CD4-positive, CD25-positive, alpha-beta regulatory T cell (primary cell): ENCODE data around the gene DAP3. TPM values are rescaled to one million over a fixed set of nuclear protein-coding genes. Genes with fewer than 3 reads are reported as not detected.
"Not testable (repeated sequence)": the region's sequence is repeated elsewhere in the genome, so short reads cannot be mapped to it uniquely, and the experiment has no call there.

Source experiments
- ATAC-seq, 2 donors: fragments of 150-1000 bp; cut with Tn5 transposase; one replicate each; pipeline ENCODE4 v1.10.0; 2021; ENCODE audit warnings: low read depth in 2 of 2, moderate number of reproducible peaks in 2 of 2, moderate library complexity in 1 of 2
- DNase-seq, 3 donors: peaks; one replicate each; pipeline versions ENCODE4 v3.0.0 to v3.0.0-alpha.2; 2012 to 2022; ENCODE audit warnings: mixed read lengths in 1 of 3
- H3K27ac ChIP-seq: one replicate; pipeline ENCODE4 v1.7.0; 2013; ENCODE audit warnings: mild to moderate bottlenecking, low read length; ENCODE audit not compliant: insufficient read depth, poor library complexity, severe bottlenecking
- H3K27me3 ChIP-seq: one replicate; pipeline ENCODE4 v1.7.0; 2013; ENCODE audit warnings: low read length; ENCODE audit not compliant: control insufficient read depth, insufficient read depth
- H3K36me3 ChIP-seq: one replicate; pipeline ENCODE4 v1.7.0; 2013; ENCODE audit warnings: mild to moderate bottlenecking, low read length, moderate library complexity; ENCODE audit not compliant: control insufficient read depth, insufficient read depth
- H3K4me1 ChIP-seq: 2 replicates; pipeline ENCODE4 v1.7.0; 2013; ENCODE audit warnings: mild to moderate bottlenecking, low read length; ENCODE audit not compliant: insufficient read depth, control insufficient read depth, poor library complexity, severe bottlenecking
- H3K4me3 ChIP-seq: one replicate; pipeline ENCODE4 v1.7.0; 2013; ENCODE audit warnings: low read depth, mild to moderate bottlenecking, low read length, moderate library complexity
- H3K9me3 ChIP-seq, 2 experiments: 1 replicate in 1 of 2; 2 replicates in 1 of 2; pipeline ENCODE4 v1.7.0; 2013; ENCODE audit warnings: low read length in 2 of 2, mild to moderate bottlenecking in 1 of 2, moderate library complexity in 1 of 2; ENCODE audit not compliant: control insufficient read depth in 2 of 2
- H3K27ac Mint-ChIP-seq, 3 donors: one replicate each; pipeline ENCODE4 v1.8.0; 2020 to 2022; ENCODE audit warnings: mild to moderate bottlenecking in 3 of 3, mixed read lengths in 3 of 3, moderate library complexity in 2 of 3
- H3K27me3 Mint-ChIP-seq: one replicate; pipeline ENCODE4 v1.8.0; 2022; ENCODE audit warnings: mild to moderate bottlenecking, mixed read lengths
- H3K36me3 Mint-ChIP-seq: one replicate; pipeline ENCODE4 v1.8.0; 2020; ENCODE audit warnings: mixed read lengths
- H3K4me1 Mint-ChIP-seq, 4 donors: one replicate each; pipeline ENCODE4 v1.8.0; 2020 to 2022; ENCODE audit warnings: mixed read lengths in 4 of 4, mild to moderate bottlenecking in 1 of 4
- H3K4me3 Mint-ChIP-seq, 4 donors: one replicate each; pipeline ENCODE4 v1.8.0; 2020 to 2022; ENCODE audit warnings: mild to moderate bottlenecking in 4 of 4, mixed read lengths in 4 of 4, moderate library complexity in 3 of 4
- H3K9me3 Mint-ChIP-seq, 7 donors: one replicate each; pipeline ENCODE4 v1.8.0; 2020 to 2022; ENCODE audit warnings: mixed read lengths in 7 of 7, mild to moderate bottlenecking in 3 of 7, moderate library complexity in 2 of 7
- polyA plus RNA-seq, 4 donors: library from polyadenylated mRNA; unstranded; fragments of 300-500 nt; fragmentation: Illumina TruSeq; gene quantifications; one replicate each; pipeline ENCODE4 v1.2.3, GENCODE V29; 2021
- total RNA-seq: library from RNA; stranded (reverse); gene quantifications from one replicate; pipeline ENCODE4 v1.2.3, GENCODE V29; 2022

Gene DAP3
- total and polyA plus RNA-seq, 5 donors from 2014 or later = 117 to 133 (median 122) TPM

DNA sequence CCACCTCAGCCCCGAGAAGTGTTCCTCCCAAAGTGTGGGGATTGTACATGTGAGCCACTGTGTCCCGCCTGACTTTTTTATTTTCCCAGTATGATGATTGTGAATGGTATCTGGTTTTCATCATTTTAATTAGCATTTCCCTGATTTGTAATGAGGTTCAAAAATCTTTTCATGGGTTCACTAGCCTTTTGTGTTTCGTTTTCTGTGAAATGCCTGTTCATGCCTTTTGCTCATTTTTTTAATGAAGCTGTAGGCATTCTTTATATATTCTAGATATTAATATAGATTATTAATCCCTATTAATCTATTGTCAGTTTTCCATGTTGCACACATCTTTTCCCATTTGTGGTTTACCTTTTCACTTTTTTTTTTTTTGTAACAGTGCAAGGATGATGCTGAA lies 20.5 kb downstream of the DAP3 start:
- DNase-seq (no peak), ATAC-seq (no peak)
- H3K27ac Mint-ChIP-seq = peak overlapping the region in 1 of 3 donors; percentile 49
- H3K9me3 Mint-ChIP-seq = peaks cover 0 to 1% (median 0%) of the 10 kb centered on the region in 7 donors
- H3K4me3 ChIP-seq = no peak overlapping the region
- H3K4me1 Mint-ChIP-seq = peaks cover 11 to 28% (median 16%) of the 10 kb centered on the region in 4 donors
- peaks cover 11% of the 10 kb centered on the region for H3K36me3 Mint-ChIP-seq
- no peaks in the 10 kb centered on the region for H3K4me1 ChIP-seq
- H3K27me3 Mint-ChIP-seq = no peaks in the 10 kb centered on the region
- H3K4me3 Mint-ChIP-seq = no peak overlapping the region
- H3K9me3 ChIP-seq = no peaks in the 10 kb centered on the region
- no peak overlapping the region for H3K27ac ChIP-seq
- H3K27me3 ChIP-seq = no peaks in the 10 kb centered on the region
- peaks cover 15% of the 10 kb centered on the region for H3K36me3 ChIP-seq

DNA sequence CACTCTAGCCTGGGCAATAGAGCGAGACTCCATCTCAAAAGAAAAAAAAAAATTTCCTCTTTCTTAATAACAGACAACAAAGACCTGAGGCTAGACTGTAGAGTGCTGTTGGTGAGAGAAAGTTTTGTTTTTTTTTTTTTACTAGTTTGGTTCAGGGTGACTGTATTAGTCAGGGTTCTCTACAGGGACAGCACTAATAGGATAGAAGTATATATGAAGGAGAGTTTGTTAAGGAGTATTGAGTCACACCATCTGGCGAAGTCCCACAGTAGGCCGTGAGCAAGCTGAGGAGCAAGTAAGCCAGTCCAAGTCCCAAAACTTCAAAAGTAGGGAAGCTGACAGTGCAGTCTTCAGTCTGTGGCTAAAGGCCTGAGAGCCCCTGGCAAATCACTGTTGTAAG lies 22.6 kb downstream of the DAP3 start:
- H3K9me3 ChIP-seq, H3K27me3 Mint-ChIP-seq, H3K4me3 ChIP-seq, H3K27ac Mint-ChIP-seq, H3K4me1 ChIP-seq, H3K4me3 Mint-ChIP-seq, H3K9me3 Mint-ChIP-seq, ATAC-seq, H3K27me3 ChIP-seq, DNase-seq, H3K27ac ChIP-seq: not testable (repeated sequence)
- Mint-ChIP-seq H3K36me3 (peaks cover 17% of the 10 kb centered on the region), H3K4me1 (peaks cover 15 to 24% (median 18%) of the 10 kb centered on the region in 4 donors)
- peaks cover 15% of the 10 kb centered on the region for H3K36me3 ChIP-seq

DNA sequence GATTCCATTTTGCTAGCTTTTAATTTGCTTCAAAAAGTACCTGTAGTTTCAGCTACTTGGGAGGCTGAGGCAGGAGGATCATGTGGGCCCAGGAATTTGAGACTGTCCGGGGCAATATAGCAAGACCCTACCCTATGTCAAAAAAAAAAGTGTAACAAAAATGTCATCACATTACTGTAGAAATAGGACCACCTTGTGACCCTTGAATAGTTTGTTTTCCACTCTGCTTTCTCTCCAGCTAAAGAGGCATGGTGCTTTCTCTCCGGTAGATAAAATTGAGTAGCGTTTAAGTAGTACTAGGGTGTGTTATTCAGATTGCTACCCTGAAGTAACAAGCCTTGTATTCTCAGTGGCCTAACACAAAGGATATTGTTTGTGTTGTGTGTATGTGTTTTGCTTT lies 23.7 kb downstream of the DAP3 start:
- H3K4me1 Mint-ChIP-seq = peaks cover 18 to 26% (median 24%) of the 10 kb centered on the region in 4 donors
- peaks cover 17% of the 10 kb centered on the region for H3K36me3 Mint-ChIP-seq
- H3K36me3 ChIP-seq = peaks cover 18% of the 10 kb centered on the region
- H3K4me1 ChIP-seq, H3K4me3 ChIP-seq, H3K9me3 Mint-ChIP-seq, ATAC-seq, H3K27me3 ChIP-seq, H3K27ac ChIP-seq, H3K9me3 ChIP-seq, H3K4me3 Mint-ChIP-seq, H3K27me3 Mint-ChIP-seq: not testable (repeated sequence)
- H3K27ac Mint-ChIP-seq = peak overlapping the region in 1 of 3 donors; percentile 0
- DNase-seq = peak in 1 of 3 donors; percentile 16

DNA sequence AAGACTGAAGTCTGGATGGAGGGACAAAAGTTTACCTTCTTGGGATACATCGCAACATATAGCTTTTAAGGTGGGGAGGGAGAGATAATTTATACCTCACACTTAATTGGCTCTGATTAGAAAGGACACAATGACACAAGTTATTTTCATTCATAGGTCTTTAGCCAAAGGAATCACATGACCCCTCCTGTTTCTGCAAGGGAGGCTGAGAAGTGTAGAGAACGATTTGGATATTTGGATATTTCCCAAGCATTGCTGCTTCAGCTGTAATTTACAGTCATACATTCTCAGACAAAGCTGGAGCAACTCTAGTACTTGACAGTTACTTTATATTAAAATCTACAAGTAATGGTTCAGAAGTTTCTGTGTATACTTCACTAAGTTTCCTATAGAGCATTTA lies 24.2 kb downstream of the DAP3 start:
- Histone ChIP-seq H3K4me3 (no peak overlapping the region), H3K4me1 (peaks cover 5% of the 10 kb centered on the region), H3K9me3 (no peaks in the 10 kb centered on the region), H3K36me3 (peaks cover 18% of the 10 kb centered on the region), H3K27ac (no peak overlapping the region), H3K27me3 (no peaks in the 10 kb centered on the region)
- H3K4me1 Mint-ChIP-seq = peaks cover 18 to 25% (median 23%) of the 10 kb centered on the region in 4 donors
- DNase-seq = no peak
- peaks cover 17% of the 10 kb centered on the region for H3K36me3 Mint-ChIP-seq
- no peak for ATAC-seq
- H3K27ac Mint-ChIP-seq = peak overlapping the region in 1 of 3 donors; percentile 0
- H3K4me3 Mint-ChIP-seq = no peak overlapping the region
- H3K9me3 Mint-ChIP-seq = peaks cover 0 to 1% (median 0%) of the 10 kb centered on the region in 7 donors
- H3K27me3 Mint-ChIP-seq = no peaks in the 10 kb centered on the region

DNA sequence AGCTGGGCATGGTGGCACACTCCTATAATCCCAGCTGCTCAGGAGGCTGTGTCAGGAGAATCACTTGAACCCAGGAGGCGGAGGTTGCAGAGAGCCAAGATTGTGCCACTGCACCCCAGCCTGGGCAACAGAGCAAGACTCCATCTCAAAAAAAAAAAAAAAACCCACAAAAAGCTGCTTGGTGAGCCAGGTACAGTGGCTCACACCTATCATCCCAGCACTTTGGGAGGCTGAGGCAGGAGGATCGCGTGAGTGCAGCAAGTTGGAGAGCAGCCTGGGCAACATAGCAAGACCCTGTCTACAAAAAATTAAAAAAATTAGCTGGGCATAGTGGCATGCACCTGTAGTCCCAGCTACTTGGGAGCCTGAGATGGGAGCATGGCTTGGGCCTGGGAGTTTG lies 26.2 kb downstream of the DAP3 start:
- not testable (repeated sequence) for H3K9me3 Mint-ChIP-seq, H3K27ac ChIP-seq, H3K9me3 ChIP-seq, H3K4me3 Mint-ChIP-seq, H3K4me3 ChIP-seq, H3K27me3 ChIP-seq, ATAC-seq, DNase-seq, H3K27me3 Mint-ChIP-seq, H3K4me1 ChIP-seq
- Mint-ChIP-seq H3K36me3 (peaks cover 17% of the 10 kb centered on the region), H3K4me1 (peaks cover 15 to 25% (median 21%) of the 10 kb centered on the region in 4 donors), H3K27ac (peak overlapping the region; percentile 4 to 89 (median 55))
- peaks cover 18% of the 10 kb centered on the region for H3K36me3 ChIP-seq

DNA sequence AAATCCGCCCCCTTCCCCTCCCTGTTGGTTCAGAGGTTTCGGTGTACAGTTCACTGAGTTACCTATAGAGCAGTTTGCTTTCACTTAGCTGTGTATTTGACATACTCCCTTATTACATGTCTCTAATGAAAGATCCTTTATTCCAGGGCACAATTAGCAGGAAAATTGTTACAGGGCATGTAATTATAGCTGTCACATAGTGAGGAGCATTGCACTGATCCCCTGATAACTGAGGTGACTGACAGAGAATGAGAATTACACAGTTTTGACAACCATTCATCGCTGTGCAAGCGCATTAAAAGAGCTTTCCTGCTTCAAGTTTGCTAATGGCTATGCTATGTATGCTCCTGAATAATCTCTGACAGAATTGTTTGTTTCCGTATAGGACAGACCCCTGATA lies 26.9 kb downstream of the DAP3 start:
- H3K36me3 ChIP-seq = peaks cover 15% of the 10 kb centered on the region
- no peak overlapping the region for H3K27ac ChIP-seq
- no peaks in the 10 kb centered on the region for H3K27me3 Mint-ChIP-seq
- peaks cover 17% of the 10 kb centered on the region for H3K36me3 Mint-ChIP-seq
- H3K27me3 ChIP-seq = no peaks in the 10 kb centered on the region
- no peaks in the 10 kb centered on the region for H3K9me3 ChIP-seq
- H3K4me3 ChIP-seq = no peak overlapping the region
- H3K27ac Mint-ChIP-seq = peak overlapping the region in 2 of 3 donors; percentile 4 to 15
- ATAC-seq (no peak), DNase-seq (no peak)
- H3K4me1 Mint-ChIP-seq = peaks cover 15 to 25% (median 21%) of the 10 kb centered on the region in 4 donors
- peaks cover 0 to 1% (median 0%) of the 10 kb centered on the region in 7 donors for H3K9me3 Mint-ChIP-seq
- H3K4me1 ChIP-seq = peaks cover 5% of the 10 kb centered on the region
- no peak overlapping the region for H3K4me3 Mint-ChIP-seq

DNA sequence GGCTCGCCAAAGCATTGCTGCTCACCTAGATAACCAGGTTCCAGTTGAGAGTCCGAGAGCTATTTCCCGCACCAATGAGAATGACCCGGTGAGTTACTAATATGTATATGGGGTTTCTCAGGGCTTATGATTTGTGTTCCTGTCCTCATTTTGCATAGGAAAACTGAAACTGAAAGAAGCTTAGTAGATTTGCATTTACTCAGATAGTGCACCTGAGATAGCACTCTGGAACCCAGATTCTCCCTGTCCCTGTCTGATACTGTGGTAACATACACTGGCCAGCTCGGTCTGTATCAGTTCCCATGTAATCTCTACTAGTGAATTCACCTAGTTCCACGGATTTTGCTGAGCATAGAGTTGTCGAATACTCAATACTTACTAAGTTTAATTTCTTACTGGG lies 28.1 kb downstream of the DAP3 start:
- Histone ChIP-seq H3K4me1 (peaks cover 5% of the 10 kb centered on the region), H3K4me3 (peak overlapping the region; percentile 35), H3K36me3 (peaks cover 17% of the 10 kb centered on the region), H3K27me3 (no peaks in the 10 kb centered on the region), H3K27ac (no peak overlapping the region), H3K9me3 (no peaks in the 10 kb centered on the region)
- Mint-ChIP-seq H3K4me3 (no peak overlapping the region), H3K27ac (peak overlapping the region in 2 of 3 donors; percentile 75 to 78), H3K27me3 (no peaks in the 10 kb centered on the region), H3K4me1 (peaks cover 15 to 25% (median 21%) of the 10 kb centered on the region in 4 donors), H3K9me3 (peaks cover 0 to 1% (median 0%) of the 10 kb centered on the region in 7 donors), H3K36me3 (peaks cover 18% of the 10 kb centered on the region)
- DNase-seq = peak in 1 of 3 donors; percentile 42
- peak in 1 of 2 donors; percentile 39 for ATAC-seq

DNA sequence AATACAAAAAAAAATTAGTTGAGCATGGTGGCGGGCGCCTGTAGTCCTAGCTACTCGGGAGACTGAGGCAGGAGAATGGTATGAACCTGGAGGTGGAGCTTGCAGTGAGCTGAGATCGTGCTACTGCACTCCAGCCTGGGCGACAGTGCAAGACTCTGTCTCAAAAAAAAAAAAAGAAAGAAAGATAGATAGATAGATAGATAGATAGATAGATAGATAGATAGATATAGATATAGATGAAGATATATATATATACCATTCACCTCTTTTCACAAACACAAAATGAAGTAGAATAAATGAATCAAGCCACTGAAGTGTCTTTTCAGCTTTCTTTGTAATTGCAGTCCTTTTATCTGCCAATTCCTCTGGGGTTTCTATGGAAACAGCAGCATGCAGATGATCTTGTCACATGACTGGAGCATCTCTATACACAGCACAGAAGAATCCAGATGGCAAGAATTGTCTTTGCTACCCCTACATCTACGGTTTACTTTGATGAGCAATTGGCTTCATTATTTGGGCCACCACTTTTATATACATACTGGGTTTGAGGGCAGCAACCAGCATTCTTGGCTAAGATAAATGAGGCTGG lies 29.7 kb downstream of the DAP3 start:
- H3K9me3 ChIP-seq, H3K9me3 Mint-ChIP-seq, H3K4me3 ChIP-seq, H3K27ac ChIP-seq, ATAC-seq, H3K27me3 Mint-ChIP-seq, H3K4me3 Mint-ChIP-seq, DNase-seq, H3K4me1 ChIP-seq, H3K27me3 ChIP-seq: not testable (repeated sequence)
- peaks cover 15 to 21% (median 18%) of the 10 kb centered on the region in 4 donors for H3K4me1 Mint-ChIP-seq
- H3K36me3 ChIP-seq = peaks cover 18% of the 10 kb centered on the region
- H3K36me3 Mint-ChIP-seq = peaks cover 12% of the 10 kb centered on the region
- H3K27ac Mint-ChIP-seq = peak overlapping the region in 1 of 3 donors; percentile 89
